ENCODE data around the gene FAR2.

The FAR2 gene

GRCh38 chr12:29152223-29152868 is 3.3 kb downstream of the FAR2 start:
- Histone ChIP-seq H3K4me3 (ENCODE audit: insufficient read depth, low read depth, low read length, poor library complexity, severe bottlenecking) (no peak overlapping the region), H3K27me3 (replicated peaks; ENCODE audit: control insufficient read depth, insufficient read depth, low read length, poor library complexity, severe bottlenecking) (no peaks in the 10 kb centered on the region), H3K9me3 (ENCODE audit: control insufficient read depth, low read length) (no peaks in the 10 kb centered on the region), H3K36me3 (ENCODE audit: control insufficient read depth, insufficient read depth, low read length) (no peaks in the 10 kb centered on the region), H3K4me1 (ENCODE audit: control insufficient read depth, insufficient read depth, low read length, poor library complexity, severe bottlenecking) (peaks cover 11% of the 10 kb centered on the region), H3K27ac (ENCODE audit: insufficient read depth, low read length, poor library complexity, severe bottlenecking) (no peak overlapping the region)
- DNase-seq, result no peak

DNA sequence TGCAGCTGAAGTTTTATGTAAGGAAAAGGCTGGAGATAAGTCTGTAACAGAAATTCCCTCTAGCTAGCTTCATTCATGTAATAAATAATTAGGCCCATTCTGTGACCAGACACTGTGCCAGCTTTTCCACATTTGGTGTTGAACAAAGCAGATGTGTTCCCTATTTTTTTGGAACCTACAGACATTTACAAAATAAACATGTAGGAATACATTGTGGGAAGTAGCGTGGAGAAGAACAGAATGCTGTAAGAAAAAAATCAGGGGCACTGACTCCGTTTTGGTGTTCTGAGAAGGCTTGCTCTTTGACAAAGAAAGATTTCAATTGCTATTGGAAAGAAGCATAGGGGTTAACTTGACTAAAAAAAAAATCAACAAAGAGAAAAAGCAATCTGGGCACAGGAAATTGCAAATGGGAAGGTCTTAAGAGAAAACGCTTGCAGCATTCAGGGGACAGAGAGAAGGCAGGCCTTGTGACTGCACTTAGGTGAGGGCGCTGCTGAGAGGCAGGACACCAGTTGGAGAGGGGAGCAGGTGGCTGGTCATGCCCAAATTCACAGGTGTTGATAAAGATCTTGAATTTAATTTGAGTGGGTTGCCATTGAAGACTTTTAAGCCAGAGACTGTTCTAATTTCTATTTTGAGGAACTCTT is 4.0 kb downstream of the FAR2 start:
- Histone ChIP-seq H3K27ac (ENCODE audit: insufficient read depth, low read length, poor library complexity, severe bottlenecking) (no peak overlapping the region), H3K4me3 (ENCODE audit: insufficient read depth, low read depth, low read length, poor library complexity, severe bottlenecking) (no peak overlapping the region), H3K9me3 (ENCODE audit: control insufficient read depth, low read length) (no peaks in the 10 kb centered on the region), H3K27me3 (replicated peaks; ENCODE audit: control insufficient read depth, insufficient read depth, low read length, poor library complexity, severe bottlenecking) (no peaks in the 10 kb centered on the region), H3K4me1 (ENCODE audit: control insufficient read depth, insufficient read depth, low read length, poor library complexity, severe bottlenecking) (peaks cover 8% of the 10 kb centered on the region), H3K36me3 (ENCODE audit: control insufficient read depth, insufficient read depth, low read length) (no peaks in the 10 kb centered on the region)
- no peak for DNase-seq

- Histone ChIP-seq H3K4me1 (ENCODE audit: control insufficient read depth, insufficient read depth, low read length, poor library complexity, severe bottlenecking) (peaks cover 5% of the 10 kb centered on the region), H3K9me3 (ENCODE audit: control insufficient read depth, low read length) (no peaks in the 10 kb centered on the region), H3K27me3 (replicated peaks; ENCODE audit: control insufficient read depth, insufficient read depth, low read length, poor library complexity, severe bottlenecking) (no peaks in the 10 kb centered on the region), H3K36me3 (ENCODE audit: control insufficient read depth, insufficient read depth, low read length) (no peaks in the 10 kb centered on the region), H3K4me3 (ENCODE audit: insufficient read depth, low read depth, low read length, poor library complexity, severe bottlenecking) (no peak overlapping the region), H3K27ac (ENCODE audit: insufficient read depth, low read length, poor library complexity, severe bottlenecking) (no peak overlapping the region)
- no peak for DNase-seq
Measured at GRCh38 chr12:29155079-29155478, 6.0 kb downstream of the FAR2 start.

- no peak for DNase-seq
- Histone ChIP-seq H3K4me1 (ENCODE audit: control insufficient read depth, insufficient read depth, low read length, poor library complexity, severe bottlenecking) (peaks cover 3% of the 10 kb centered on the region), H3K27me3 (replicated peaks; ENCODE audit: control insufficient read depth, insufficient read depth, low read length, poor library complexity, severe bottlenecking) (no peaks in the 10 kb centered on the region), H3K36me3 (ENCODE audit: control insufficient read depth, insufficient read depth, low read length) (no peaks in the 10 kb centered on the region), H3K4me3 (ENCODE audit: insufficient read depth, low read depth, low read length, poor library complexity, severe bottlenecking) (no peak overlapping the region), H3K9me3 (ENCODE audit: control insufficient read depth, low read length) (no peaks in the 10 kb centered on the region), H3K27ac (ENCODE audit: insufficient read depth, low read length, poor library complexity, severe bottlenecking) (no peak overlapping the region)
Measured at GRCh38 chr12:29157486-29157946, 8.4 kb downstream of the FAR2 start.

GRCh38 chr12:29158115-29158763 is 9.2 kb downstream of the FAR2 start:
- Histone ChIP-seq H3K27me3 (replicated peaks; ENCODE audit: control insufficient read depth, insufficient read depth, low read length, poor library complexity, severe bottlenecking) (no peaks in the 10 kb centered on the region), H3K27ac (ENCODE audit: insufficient read depth, low read length, poor library complexity, severe bottlenecking) (no peak overlapping the region), H3K4me1 (ENCODE audit: control insufficient read depth, insufficient read depth, low read length, poor library complexity, severe bottlenecking) (peaks cover 3% of the 10 kb centered on the region), H3K4me3 (ENCODE audit: insufficient read depth, low read depth, low read length, poor library complexity, severe bottlenecking) (no peak overlapping the region), H3K9me3 (ENCODE audit: control insufficient read depth, low read length) (no peaks in the 10 kb centered on the region), H3K36me3 (ENCODE audit: control insufficient read depth, insufficient read depth, low read length) (no peaks in the 10 kb centered on the region)
- no peak for DNase-seq

GRCh38 chr12:29159661-29160060 is 10.6 kb downstream of the FAR2 start:
- Histone ChIP-seq H3K4me3 (ENCODE audit: insufficient read depth, low read depth, low read length, poor library complexity, severe bottlenecking) (no peak overlapping the region), H3K4me1 (ENCODE audit: control insufficient read depth, insufficient read depth, low read length, poor library complexity, severe bottlenecking) (peaks cover 3% of the 10 kb centered on the region), H3K27ac (ENCODE audit: insufficient read depth, low read length, poor library complexity, severe bottlenecking) (no peak overlapping the region), H3K9me3 (ENCODE audit: control insufficient read depth, low read length) (no peaks in the 10 kb centered on the region), H3K27me3 (replicated peaks; ENCODE audit: control insufficient read depth, insufficient read depth, low read length, poor library complexity, severe bottlenecking) (no peaks in the 10 kb centered on the region), H3K36me3 (ENCODE audit: control insufficient read depth, insufficient read depth, low read length) (no peaks in the 10 kb centered on the region)
- no peak for DNase-seq

GRCh38 chr12:29160230-29160629 is 11.2 kb downstream of the FAR2 start:
- H3K4me1 ChIP-seq (ENCODE audit: control insufficient read depth, insufficient read depth, low read length, poor library complexity, severe bottlenecking), result no peaks in the 10 kb centered on the region
- H3K27me3 ChIP-seq (replicated peaks; ENCODE audit: control insufficient read depth, insufficient read depth, low read length, poor library complexity, severe bottlenecking), result no peaks in the 10 kb centered on the region
- no peaks in the 10 kb centered on the region for H3K9me3 ChIP-seq (ENCODE audit: control insufficient read depth, low read length)
- H3K27ac ChIP-seq (ENCODE audit: insufficient read depth, low read length, poor library complexity, severe bottlenecking), result no peak overlapping the region
- H3K36me3 ChIP-seq (ENCODE audit: control insufficient read depth, insufficient read depth, low read length), result no peaks in the 10 kb centered on the region
- H3K4me3 ChIP-seq (ENCODE audit: insufficient read depth, low read depth, low read length, poor library complexity, severe bottlenecking), result no peak overlapping the region
- no peak for DNase-seq

DNA sequence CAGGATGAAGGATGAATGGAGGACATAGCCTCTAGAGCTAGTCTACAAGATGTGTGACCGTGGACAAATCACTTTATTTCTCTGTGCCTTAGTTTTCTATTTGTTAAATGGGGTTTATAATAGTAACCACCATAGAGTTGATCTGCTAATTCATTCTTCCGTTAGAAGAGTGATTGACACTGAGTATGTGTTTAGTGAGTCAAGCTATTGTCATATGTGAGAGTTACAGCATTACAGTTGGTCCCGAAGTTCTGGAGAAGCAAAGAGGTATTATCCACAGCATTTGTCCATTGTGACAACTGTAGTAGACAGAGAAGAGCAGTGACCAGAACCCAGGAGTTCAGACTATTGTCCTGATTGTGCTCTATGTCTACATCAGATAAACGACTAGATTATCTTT is 14.1 kb downstream of the FAR2 start:
- Histone ChIP-seq H3K36me3 (ENCODE audit: control insufficient read depth, insufficient read depth, low read length) (no peaks in the 10 kb centered on the region), H3K27ac (ENCODE audit: insufficient read depth, low read length, poor library complexity, severe bottlenecking) (no peak overlapping the region), H3K27me3 (replicated peaks; ENCODE audit: control insufficient read depth, insufficient read depth, low read length, poor library complexity, severe bottlenecking) (no peaks in the 10 kb centered on the region), H3K9me3 (ENCODE audit: control insufficient read depth, low read length) (no peaks in the 10 kb centered on the region), H3K4me1 (ENCODE audit: control insufficient read depth, insufficient read depth, low read length, poor library complexity, severe bottlenecking) (no peaks in the 10 kb centered on the region), H3K4me3 (ENCODE audit: insufficient read depth, low read depth, low read length, poor library complexity, severe bottlenecking) (no peak overlapping the region)
- no peak for DNase-seq

GRCh38 chr12:29164477-29165393 is 15.7 kb downstream of the FAR2 start:
- no peaks in the 10 kb centered on the region for H3K27me3 ChIP-seq (replicated peaks; ENCODE audit: control insufficient read depth, insufficient read depth, low read length, poor library complexity, severe bottlenecking)
- no peak overlapping the region for H3K27ac ChIP-seq (ENCODE audit: insufficient read depth, low read length, poor library complexity, severe bottlenecking)
- no peaks in the 10 kb centered on the region for H3K9me3 ChIP-seq (ENCODE audit: control insufficient read depth, low read length)
- no peaks in the 10 kb centered on the region for H3K4me1 ChIP-seq (ENCODE audit: control insufficient read depth, insufficient read depth, low read length, poor library complexity, severe bottlenecking)
- no peak for DNase-seq
- H3K4me3 ChIP-seq (ENCODE audit: insufficient read depth, low read depth, low read length, poor library complexity, severe bottlenecking), result no peak overlapping the region
- no peaks in the 10 kb centered on the region for H3K36me3 ChIP-seq (ENCODE audit: control insufficient read depth, insufficient read depth, low read length)
